IMR-90 (cell line): ENCODE data around the gene ANO10.

Source experiments
- BHLHE40 ChIP-seq: fragments of 150-350 bp; IDR thresholded peaks from 2 replicates; pipeline ENCODE4 v1.6.1; 2016; ENCODE audit warnings: mild to moderate bottlenecking, low read depth, low read length
- CEBPB ChIP-seq: IDR thresholded peaks from 2 replicates; pipeline ENCODE4 v1.6.1; 2012; ENCODE audit warnings: low read depth, low read length, improper control_type of control experiment
- CHD1 ChIP-seq: IDR thresholded peaks from 2 replicates; pipeline ENCODE4 v1.6.1; 2012; ENCODE audit warnings: low read depth, low read length, improper control_type of control experiment
- MAFK ChIP-seq: IDR thresholded peaks from 2 replicates; pipeline ENCODE4 v1.6.1; 2012; ENCODE audit warnings: low read depth, low read length, improper control_type of control experiment
- MXI1 ChIP-seq: IDR thresholded peaks from 2 replicates; pipeline ENCODE4 v1.6.1; 2012; ENCODE audit warnings: low read depth, mild to moderate bottlenecking, low read length, moderate library complexity, borderline replicate concordance
- POLR2A ChIP-seq: IDR thresholded peaks from 2 replicates; pipeline ENCODE4 v1.6.1; 2012; ENCODE audit warnings: mild to moderate bottlenecking, low read depth, low read length
- RAD21 ChIP-seq: IDR thresholded peaks from 2 replicates; pipeline ENCODE4 v1.6.1; 2012; ENCODE audit warnings: low read length, improper control_type of control experiment
- RCOR1 ChIP-seq: IDR thresholded peaks from 2 replicates; pipeline ENCODE4 v1.6.1; 2012; ENCODE audit warnings: mild to moderate bottlenecking, low read length, improper control_type of control experiment; ENCODE audit not compliant: insufficient replicate concordance
- RFX5 ChIP-seq: IDR thresholded peaks from 2 replicates; pipeline ENCODE4 v1.8.0; 2012; ENCODE audit warnings: low read depth, mild to moderate bottlenecking, low read length, moderate library complexity
- SMC3 ChIP-seq: fragments of 150-350 bp; IDR thresholded peaks from 2 replicates; pipeline ENCODE4 v1.6.1; 2016; ENCODE audit warnings: low read depth, mild to moderate bottlenecking, antibody characterized with exemption, low read length, moderate library complexity
- TF ChIP-seq, protein P1 (sequence below): conservative IDR thresholded peaks from 2 replicates; pipeline ENCODE4 v1.5.1; 2012; ENCODE audit warnings: mild to moderate bottlenecking, low read depth, low read length, improper control_type of control experiment
- TF ChIP-seq, protein P2 (sequence below): fragments of 150-350 bp; IDR thresholded peaks from 2 replicates; pipeline ENCODE4 v1.6.1; 2017; ENCODE audit warnings: mild to moderate bottlenecking, antibody characterized with exemption, low read length, low read depth

GRCh38 chr3:43659250-43659880 is 37.6 kb upstream of the ANO10 start:
- TF ChIP-seq, protein P1, sequence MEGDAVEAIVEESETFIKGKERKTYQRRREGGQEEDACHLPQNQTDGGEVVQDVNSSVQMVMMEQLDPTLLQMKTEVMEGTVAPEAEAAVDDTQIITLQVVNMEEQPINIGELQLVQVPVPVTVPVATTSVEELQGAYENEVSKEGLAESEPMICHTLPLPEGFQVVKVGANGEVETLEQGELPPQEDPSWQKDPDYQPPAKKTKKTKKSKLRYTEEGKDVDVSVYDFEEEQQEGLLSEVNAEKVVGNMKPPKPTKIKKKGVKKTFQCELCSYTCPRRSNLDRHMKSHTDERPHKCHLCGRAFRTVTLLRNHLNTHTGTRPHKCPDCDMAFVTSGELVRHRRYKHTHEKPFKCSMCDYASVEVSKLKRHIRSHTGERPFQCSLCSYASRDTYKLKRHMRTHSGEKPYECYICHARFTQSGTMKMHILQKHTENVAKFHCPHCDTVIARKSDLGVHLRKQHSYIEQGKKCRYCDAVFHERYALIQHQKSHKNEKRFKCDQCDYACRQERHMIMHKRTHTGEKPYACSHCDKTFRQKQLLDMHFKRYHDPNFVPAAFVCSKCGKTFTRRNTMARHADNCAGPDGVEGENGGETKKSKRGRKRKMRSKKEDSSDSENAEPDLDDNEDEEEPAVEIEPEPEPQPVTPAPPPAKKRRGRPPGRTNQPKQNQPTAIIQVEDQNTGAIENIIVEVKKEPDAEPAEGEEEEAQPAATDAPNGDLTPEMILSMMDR = no peak
- TF ChIP-seq MXI1 (no peak), POLR2A (no peak), BHLHE40 (no peak), RCOR1 (no peak), SMC3 (no peak), MAFK (no peak), CEBPB (no peak), RFX5 (no peak), CHD1 (no peak), RAD21 (no peak)
- TF ChIP-seq, protein P2, sequence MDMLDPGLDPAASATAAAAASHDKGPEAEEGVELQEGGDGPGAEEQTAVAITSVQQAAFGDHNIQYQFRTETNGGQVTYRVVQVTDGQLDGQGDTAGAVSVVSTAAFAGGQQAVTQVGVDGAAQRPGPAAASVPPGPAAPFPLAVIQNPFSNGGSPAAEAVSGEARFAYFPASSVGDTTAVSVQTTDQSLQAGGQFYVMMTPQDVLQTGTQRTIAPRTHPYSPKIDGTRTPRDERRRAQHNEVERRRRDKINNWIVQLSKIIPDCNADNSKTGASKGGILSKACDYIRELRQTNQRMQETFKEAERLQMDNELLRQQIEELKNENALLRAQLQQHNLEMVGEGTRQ = no peak
